ENCODE measurements around the gene RELL1.

DNA sequence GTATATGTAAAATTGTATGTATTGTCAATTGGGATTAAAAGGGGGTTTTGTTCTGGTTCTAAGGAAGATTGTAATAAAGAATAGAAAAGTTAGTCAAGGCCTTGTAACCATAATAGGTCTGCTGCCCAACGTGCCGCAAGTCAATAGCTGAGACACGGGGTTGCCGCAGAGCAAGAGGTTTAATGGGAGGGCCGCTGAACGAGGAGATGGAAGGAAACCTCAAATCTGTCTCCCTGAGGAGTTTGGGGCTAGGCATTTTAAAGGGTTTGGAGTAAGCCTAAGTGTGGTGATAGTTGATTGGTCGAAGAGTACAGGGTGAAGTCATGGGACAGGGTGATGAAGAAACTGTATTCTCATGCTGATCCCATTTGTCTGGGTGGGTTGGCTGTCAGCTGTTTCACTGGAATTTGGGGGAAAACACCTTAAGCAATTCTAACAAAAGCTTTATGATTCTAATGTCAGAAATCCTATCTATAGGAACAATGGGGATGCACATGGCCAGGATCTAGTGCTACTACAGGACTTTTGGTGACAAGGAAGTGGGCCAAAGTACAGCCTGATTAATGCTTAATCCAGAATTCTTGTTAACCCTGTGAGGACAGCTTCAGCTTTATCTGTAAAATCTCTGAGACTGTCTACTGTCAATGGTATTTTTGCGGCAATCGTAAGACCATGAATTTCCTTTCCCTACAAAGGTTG lies 86.9 kb downstream of the RELL1 start:
- TF ChIP-seq, protein P1, sequence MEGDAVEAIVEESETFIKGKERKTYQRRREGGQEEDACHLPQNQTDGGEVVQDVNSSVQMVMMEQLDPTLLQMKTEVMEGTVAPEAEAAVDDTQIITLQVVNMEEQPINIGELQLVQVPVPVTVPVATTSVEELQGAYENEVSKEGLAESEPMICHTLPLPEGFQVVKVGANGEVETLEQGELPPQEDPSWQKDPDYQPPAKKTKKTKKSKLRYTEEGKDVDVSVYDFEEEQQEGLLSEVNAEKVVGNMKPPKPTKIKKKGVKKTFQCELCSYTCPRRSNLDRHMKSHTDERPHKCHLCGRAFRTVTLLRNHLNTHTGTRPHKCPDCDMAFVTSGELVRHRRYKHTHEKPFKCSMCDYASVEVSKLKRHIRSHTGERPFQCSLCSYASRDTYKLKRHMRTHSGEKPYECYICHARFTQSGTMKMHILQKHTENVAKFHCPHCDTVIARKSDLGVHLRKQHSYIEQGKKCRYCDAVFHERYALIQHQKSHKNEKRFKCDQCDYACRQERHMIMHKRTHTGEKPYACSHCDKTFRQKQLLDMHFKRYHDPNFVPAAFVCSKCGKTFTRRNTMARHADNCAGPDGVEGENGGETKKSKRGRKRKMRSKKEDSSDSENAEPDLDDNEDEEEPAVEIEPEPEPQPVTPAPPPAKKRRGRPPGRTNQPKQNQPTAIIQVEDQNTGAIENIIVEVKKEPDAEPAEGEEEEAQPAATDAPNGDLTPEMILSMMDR (IDR thresholded peaks at IDR 0.05) = no peak
- TF ChIP-seq POLR2A (IDR thresholded peaks at IDR 0.05) (no peak), POLR2AphosphoS5 (IDR thresholded peaks at IDR 0.05) (no peak)

Data from stomach (tissue), 4 donors.